ENCODE measurements around the gene ABHD2.
"Not testable (repeated sequence)": the region's sequence is repeated elsewhere in the genome, so short reads cannot be mapped to it uniquely, and the experiment has no call there.

The ABHD2 gene

DNA sequence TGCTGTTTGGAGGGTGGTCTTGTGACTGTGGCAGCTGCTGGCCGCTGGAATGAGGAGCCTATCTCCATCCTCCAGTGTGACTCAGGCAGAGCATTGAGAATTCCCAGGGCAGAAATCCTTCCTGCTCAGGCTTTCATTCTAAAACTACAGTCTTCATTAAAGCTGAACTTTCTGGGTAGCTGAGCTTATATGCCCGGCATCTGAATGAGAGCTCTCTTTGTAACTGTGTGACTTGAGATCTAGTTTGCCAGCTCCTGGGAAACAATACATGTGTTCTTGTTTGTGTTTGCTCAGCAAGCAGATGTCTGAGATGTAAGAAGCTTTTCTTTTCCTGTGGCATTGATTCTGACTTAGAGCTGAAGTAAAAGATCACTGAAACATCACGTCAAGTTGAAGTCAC, 110.7 kb downstream of the ABHD2 start:
- DNase-seq: no peak

DNA sequence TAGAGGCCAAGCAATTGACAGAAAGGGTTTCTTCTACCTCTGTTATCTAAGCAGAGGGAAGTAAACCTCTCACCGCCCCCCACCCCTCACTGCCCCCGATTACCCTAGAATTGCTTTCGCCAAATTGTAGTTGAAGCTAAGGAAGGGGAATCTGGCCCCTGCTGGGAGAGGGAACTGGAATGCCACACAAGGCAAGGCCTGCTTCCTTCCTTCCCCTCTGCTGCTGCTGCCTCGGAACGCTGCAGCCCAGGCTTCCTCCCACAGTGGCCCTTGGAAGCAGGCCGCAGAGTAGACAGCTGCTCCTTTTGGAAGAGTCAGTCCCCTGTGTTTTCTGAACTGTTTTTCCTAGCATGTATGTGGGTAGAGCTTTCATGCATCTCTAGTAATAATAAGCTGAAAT, 111.5 kb downstream of the ABHD2 start:
- DNase-seq: no peak

DNA sequence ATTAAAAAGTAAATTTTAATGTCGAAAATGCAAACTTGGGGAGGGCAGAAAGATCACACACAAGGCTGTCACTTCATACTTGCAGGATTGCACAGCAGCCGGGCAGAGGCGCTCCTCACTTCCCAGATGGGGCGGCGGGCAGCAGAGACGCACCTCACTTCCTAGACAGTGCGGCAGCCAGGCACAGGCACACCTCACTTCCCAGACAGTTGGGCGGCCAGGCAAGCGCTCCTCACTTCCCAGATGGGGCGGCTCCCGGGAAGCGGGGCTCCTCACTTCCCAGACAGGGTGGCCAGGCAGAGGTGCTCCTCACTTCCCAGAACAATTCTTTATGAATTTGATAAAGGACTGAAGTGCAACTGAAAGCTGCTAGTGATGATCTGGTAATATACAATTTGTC, 111.9 kb downstream of the ABHD2 start:
- DNase-seq: no peak

DNA sequence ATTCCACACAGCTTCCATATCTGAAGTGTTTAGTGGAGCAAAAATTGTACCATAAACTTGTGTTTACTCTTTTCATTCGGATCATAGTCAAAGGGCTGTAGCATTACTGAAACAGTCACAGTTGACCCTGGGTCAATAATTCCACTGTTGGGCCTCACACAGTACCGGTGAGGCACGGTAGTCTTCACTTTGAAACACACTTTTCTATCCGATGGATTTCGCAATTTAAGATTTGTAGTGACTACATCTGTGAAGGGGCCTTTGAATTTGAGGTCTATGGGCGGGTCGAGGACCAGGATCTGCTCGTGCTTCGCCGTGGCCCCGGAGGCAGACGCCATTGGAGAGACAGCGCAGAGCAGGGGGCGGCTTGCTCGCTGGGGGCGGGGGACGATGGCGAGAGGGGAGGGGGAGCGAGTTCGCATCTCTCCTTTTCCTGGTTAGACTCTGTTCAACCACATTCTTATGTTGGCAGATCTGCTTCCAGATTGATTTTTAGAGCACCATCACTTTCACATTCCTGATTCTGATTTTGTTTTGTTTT, 113.3 kb downstream of the ABHD2 start:
- no peak for DNase-seq

DNA sequence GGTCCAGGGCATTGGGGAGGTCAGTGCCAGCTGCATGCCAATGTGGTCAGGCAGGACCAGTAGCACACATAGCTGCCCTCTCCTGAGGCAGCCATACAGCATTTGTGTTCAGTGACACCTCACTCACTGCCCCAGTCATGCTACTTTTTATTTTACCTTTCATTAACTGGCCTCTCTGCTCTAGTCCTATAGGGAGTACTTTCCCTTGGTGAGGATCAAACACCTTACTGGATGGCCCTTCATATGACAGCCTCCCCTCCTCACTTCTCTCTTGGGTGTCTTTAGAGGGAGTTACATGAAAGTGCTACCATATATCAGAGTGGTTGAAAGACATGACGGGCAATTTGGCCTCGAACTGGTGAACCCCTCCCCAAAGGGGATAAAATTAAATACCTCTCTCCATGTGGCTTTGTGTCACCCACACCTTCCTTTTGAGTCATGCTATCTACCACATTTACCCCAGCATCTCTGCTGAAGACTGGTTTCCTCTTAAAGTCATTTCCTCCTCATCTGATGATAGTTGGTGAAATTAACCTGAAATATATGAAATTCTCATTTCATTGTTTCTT, 115.5 kb downstream of the ABHD2 start:
- DNase-seq: peak; percentile 15

DNA sequence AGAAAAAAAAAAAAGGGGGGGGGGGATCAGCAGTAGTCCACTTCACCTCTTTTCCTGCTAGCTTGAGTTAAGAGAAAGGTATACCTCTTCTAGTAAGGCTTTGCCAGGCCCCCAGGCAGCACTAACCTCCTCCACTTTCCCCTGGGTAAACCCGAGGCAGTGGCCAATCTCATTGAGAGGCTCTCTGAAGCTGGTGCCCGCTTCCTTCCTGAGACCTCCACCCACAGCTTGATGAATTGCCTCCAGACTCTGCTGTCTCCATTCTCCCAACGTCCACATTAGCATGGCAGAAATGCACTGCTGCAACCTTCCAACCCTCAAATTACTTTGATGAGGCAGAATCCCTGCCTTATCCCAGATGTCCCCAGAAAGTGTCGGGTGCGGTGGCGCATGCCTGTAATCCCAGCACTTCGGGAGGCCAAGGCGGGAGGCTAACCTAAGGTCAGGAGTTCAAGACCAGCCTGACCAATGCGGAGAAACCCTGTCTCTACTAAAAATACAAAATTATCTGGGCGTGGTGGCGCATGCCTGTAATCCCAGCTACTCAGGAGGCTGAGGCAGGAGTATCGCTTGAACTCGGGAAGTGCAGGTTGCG, 117.8 kb downstream of the ABHD2 start:
- no peak for DNase-seq

DNA sequence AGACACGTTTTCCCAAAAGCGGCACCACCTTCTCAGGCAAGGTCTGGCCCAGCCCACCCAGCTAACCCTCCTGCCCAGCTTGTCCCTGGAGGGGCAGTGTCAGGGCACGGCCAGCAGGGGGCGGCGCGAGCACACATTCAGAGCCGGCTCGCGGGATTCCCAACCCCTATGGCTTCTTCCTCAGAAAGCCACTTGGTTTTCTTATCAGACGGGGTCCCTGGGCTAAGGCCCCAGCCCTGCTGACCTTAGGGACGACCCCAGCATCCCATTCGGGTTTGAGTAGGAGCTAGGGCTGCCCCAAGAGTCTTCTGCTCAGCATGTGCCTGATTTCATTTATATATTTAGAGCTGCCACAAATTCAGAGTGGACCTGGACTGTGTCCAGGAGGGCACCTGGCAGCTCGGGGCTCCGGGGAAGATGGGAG, 118.7 kb downstream of the ABHD2 start:
- peak; percentile 67 for DNase-seq

DNA sequence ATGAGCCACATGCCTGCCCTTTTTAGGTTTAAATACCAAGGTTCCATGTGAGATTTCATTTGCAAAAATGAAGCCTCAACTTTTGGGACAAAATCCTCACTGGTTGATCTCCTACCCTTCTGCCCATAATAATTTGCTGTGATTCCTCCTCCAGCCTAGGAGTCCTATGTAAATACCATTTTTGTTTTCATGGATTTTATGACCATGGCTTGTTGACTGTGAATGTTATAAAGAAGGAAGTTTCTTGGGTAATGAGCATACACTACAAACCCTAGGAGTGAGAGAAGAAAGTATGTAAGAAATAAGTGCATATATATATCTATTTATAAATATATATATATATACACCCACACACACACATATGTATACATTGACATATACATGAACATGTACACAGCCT, 120.0 kb downstream of the ABHD2 start:
- no peak for DNase-seq

DNA sequence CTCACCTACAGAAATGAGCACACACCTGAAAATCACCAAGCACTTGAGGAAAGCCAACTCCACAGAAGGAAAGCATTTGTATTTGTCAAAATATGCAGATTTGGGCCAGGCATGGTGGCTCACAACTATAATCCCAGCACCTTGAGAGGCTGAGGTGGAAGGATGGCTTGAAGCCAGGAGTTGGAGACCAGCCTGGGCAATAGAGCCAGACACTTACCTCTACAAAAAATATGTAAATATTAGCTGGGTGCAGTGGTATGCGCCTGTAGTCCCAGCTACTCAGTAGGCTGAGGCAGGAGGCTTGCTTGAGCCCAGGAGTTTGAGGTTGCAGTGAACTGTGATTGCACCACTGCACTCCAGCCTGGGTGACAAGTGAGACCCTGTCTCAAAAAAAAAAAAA, 120.8 kb downstream of the ABHD2 start:
- DNase-seq: no peak

DNA sequence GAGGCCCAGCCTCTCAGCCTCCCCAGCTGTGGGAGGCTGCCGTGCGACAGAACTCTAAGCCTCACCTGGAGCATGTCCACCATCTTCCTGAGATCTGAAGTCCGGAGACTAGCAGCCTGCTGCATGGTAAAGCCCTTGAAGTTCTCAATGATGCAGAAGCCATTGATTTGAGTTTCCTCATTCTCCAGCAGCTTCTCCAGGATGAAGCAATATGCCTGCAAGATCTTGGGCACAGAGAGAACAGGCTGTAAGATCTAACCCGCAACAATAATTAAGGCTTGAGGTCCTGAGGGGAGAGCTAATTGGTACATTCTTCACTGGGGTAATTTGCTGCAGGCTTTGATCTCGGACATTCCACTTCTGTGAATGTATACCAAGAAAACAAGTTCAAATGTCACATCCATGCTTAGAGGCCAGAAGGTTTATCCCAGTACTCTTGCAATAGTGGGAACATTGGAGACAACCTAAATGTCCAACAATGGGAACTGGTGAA, 123.5 kb downstream of the ABHD2 start:
- DNase-seq: no peak

DNA sequence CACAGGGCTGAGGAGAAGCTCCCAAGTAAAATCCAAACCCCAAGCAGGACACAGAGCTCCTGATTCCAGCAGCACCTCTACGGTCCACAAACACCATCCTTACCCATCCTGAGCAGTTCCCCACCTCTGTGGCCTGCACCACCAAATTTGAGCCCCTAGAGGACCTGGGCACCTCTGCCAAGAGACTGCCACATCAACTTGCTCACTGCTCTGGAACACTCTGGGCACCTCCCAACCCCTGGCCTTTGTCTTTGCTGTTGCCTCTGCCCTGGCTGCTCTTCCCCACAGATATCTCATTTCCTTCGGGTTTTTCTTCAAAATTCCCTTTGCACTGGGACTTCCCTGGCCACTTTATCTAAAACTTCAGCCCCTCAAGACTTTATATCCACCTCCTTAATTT, 127.4 kb downstream of the ABHD2 start:
- no peak for DNase-seq

DNA sequence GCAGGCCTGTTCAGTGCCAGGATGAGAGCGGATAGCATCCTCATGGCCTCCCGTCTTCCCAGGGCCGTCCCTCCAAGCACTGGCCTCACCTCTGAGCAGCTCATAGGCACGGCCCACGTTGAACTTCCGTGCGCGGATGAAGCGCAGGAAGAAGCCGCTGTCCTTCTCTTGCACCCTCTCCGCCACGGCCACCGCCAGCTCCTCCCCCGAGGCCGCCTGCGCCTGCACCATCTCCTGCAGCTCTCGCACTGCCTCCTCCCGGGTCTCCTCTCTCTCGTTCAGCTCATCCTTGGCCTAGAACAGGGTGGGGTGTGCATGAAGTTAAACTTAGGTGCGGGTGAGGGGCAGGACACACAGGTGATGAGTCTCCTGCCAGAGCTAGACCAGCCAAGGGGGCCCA, 128.8 kb downstream of the ABHD2 start:
- DNase-seq: no peak

DNA sequence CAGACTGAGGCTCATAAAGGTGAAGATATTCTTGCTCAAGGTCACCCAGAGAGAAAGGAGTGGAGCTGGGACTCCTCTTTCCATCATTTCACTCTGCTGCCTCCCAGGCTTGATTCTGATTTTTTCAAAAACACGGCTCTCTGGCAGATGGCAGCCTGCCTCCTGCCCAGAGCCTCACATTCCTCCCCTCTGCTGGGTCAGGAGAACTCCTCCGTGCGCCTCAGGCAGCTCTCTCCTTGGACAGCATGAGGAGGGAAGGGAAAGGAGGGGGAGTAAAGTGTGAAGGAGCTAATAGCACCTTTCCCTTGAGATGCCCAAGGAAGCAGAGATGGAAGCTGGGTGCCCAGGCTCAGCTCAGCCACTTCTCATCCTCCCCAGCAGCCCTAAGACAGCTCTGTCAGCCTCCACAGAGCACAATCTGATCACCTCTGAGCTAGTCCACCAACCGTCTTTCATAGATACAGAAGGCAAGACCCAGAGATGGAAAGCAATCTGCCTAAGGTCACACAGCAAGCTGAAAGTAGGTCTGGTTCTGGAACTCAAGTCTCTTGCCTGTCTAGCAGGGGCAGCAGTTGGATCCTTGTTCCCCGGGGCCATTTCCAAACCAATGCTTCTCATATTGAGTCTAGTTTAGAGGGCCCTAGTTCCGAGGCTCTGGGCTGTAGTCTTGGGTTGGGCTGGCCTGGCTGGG, 129.6 kb downstream of the ABHD2 start:
- DNase-seq: no peak

DNA sequence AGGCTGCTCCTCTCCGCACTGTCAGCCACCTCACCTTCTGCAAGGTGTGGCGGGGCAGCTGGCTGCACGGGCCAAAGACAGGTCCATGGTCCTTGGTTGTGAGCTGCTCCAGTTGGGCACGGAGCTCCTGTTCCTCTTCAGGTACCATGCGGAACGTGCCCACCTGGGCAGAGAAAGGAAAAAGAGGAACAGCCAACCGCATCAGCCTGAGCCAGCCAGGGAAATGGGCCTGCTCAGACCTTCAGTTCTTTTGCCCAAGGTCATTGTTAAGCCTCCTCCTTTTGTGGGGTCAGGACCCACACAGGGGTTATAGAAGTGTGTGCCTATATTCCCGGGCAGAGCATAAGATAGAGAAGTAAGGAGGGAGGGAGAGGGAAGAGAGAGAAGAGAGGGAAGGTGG, 130.3 kb downstream of the ABHD2 start:
- no peak for DNase-seq

DNA sequence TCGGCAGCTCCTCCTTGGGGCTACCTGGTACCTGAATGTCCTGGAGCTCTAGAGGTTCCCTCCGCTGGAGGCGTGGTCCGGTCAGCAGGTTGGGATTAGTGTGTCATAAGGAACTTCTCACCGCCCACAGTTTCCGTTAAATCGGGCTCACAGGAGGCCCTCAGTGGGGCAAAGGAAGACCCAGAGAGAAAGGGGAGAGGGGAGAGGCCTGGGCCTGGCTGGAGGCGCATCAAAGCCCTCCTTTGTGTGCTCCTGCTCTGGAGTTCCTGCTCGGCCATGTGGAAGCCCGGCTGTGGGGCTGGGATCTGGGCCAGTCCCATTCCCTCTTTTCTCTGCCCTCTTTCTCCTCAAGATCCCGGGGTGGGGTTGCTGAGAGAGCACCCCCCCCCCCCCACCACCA, 133.3 kb downstream of the ABHD2 start, which contains the start of gene RLBP1:
TSS of gene RLBP1 (minus strand) at position 37 of the 400 bp plus-strand sequence. CDS start 2,604 bp downstream, outside the sequence.
- no peak for DNase-seq

DNA sequence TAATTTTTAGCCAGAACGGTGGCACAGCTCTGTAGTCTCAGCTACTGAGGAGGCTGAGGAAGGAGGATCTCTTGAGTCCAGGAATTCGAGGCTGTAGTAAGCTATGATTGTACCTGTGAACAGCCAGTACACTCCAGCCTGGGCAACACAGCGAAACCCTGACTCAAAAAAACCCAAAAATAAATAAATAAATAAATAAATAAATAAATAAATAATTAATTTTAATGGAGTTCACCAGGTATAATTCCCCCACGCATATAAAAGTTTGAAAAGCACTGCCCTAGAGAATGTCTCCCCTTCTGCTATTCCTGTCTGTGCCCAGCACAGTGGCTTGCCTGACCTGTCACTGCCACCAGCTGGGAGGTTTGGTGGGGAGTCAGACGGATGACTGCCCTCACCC, 137.3 kb downstream of the ABHD2 start:
- DNase-seq: no peak

DNA sequence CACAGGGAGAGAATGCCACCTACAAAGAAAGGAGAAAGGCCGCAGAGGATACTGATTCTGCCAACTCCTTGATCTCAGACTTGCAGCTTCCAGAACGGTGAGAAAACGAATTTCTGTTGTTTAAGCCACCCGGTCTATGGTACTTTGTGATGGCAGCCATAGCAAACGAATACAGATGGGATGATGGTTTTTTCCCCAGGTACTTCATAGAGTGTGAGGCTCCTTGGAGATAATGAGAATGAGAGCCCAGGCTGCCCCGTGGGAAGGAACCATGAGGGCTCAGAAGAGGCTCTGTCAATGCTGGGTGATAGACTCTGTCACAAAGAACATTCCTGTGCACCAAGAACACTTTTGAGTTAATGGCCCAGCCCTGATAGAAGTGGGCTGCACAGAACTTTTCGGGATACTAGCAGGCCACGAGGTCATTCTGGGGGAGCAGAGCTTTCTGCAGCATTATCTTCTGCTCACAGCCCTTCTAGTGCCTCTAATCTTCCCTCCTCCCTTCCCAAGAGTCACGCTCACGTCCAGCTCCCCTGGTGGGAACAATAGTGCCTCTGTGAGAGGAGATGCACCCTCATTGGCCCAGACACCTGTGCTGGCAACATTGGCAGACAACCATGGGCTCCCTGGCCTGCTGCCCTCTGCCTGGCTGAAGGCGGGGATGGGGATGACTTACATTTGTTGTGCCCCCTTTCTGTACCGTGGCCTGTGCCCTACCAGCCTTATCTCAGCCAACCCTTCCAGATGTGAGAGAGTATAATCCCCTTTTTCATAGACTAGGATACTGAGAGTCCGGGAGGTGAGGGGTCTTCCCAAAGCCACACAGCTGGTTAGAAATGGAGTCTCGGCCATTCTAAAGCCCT, 138.3 kb downstream of the ABHD2 start:
- no peak for DNase-seq

DNA sequence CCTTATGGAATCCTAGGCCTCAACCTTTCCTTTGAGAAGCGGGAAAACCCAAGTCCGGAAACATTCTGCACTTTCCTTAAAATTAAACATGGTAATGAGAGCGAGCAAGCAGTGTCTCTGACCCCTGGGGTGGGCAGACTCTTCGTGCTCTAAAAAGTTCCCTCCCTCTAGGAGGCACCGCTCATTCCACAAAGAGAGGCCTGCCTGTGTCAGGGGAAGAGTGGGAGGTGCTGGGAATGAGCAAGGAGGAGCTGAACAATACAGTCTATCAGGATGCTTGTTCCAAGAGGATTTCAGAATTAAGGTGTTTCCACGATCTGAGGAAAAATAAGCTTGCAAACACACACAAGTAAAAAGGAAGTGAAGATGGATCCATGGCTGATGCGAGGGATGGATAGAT, 139.2 kb downstream of the ABHD2 start:
- no peak for DNase-seq

DNA sequence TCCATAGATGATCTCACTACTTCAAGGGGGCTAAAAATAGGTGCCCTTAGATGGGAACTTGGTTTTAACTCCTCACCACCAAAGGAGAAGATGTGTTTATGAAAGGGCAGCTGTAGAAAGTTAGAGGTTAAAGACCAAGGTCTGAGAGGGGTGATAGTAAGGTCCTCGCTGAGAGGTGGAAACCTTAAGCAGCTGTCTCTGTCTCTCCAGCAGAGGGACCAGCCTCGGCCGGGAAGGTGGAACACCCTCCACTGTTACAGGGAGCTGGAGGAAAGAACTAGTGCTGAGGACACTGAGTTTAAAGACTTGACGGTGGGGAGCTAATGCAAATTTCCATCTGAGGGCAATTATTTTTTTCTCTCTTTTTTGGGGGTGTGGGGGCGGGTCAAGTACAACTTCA, 142.0 kb downstream of the ABHD2 start:
- no peak for DNase-seq

DNA sequence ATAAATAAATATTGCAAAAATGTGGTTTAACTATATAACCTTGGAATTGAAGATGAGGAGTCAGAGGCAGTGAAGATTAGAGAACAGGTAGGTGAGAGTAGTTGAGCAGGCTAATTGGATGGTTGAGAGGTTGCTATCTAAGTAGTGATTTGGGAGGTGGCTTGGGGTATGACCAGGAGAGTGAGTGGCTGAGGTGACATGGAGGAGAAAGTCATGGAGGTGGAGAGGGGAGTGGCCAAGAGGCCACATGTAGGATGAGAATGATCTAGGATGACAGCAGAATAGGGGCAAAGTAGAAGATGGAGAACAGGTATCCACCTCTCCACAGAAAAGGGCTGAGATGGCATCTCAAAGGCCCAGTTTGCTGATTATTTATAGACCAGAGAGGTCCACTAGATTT, 143.6 kb downstream of the ABHD2 start:
- DNase-seq: no peak

DNA sequence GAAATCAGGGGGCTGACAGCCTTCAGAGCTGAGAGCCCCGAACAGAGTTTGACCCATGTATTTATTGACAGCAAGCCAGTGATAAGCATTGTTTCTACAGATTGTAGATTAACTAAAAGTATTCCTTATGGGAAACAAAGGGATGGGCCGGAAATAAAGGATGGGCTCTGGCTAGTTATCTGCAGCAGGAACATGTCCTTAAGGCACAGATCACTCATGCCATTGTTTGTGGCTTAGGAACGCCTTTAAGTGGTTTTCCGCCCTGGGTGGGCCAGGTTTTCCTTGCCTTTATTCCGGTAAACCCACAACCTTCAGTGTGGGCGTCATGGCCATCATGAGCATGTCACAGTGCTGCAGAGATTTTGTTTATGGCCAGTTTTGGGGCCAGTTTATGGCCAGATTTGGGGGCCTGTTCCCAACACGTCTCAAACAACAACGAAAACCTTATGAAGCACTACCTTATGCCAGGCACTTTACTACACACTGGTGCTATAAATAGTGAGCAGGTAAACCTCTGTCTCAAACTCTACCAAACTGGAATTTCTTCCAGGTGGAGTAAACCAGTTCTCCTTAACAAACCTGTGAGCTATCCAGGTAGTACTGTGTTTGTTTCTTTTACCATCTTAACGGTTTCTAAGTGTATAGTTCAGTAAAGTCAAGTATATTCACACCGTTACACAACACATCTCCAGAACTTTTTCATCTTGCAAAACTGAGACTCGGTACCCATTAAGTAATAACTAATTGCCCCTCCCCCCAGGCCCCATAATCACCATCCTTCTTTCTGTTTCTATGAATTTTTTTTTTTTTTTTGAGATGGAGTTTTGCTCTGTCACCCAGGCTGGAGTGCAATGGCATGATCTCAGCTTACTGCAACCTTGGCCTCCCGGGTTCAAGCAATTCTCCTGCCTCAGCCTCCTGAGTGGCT, 151.9 kb downstream of the ABHD2 start:
- DNase-seq: not testable (repeated sequence)

Data from NK-92 treated with Interleukin-12 subunit alpha and Interleukin-12 subunit beta, amount 100 ng/mL, for 24 hours (cell line).